Heart right ventricle (tissue), 16 donors: ENCODE measurements around the gene IGFBP7. TPM values are rescaled to one million over a fixed set of nuclear protein-coding genes. Genes with fewer than 3 reads are reported as not detected.

Experiments
- ATAC-seq, 8 donors: fragments of 200-7000 bp; cut with Tn5 transposase; one replicate each; pipeline ENCODE4 v1.9.1; 2020; ENCODE audit warnings: mild to moderate bottlenecking in 8 of 8, moderate library complexity in 8 of 8, moderate number of reproducible peaks in 1 of 8
- DNase-seq, 2 donors: peaks; one replicate each; pipeline ENCODE4 v3.0.0-alpha.2; 2020
- H3K27ac ChIP-seq, 10 donors: fragments of 200-600 bp; sonication (generic) in 2 of 10; one replicate each; pipeline versions ENCODE4 v1.5.0 to v1.8.0; 2020 to 2022; ENCODE audit warnings: mild to moderate bottlenecking in 3 of 10
- H3K27me3 ChIP-seq, 7 donors: fragments of 200-600 bp; one replicate each; pipeline ENCODE4 v1.8.0; 2021 to 2022; ENCODE audit warnings: mild to moderate bottlenecking in 2 of 7
- H3K36me3 ChIP-seq, 9 donors: fragments of 200-600 bp; sonication (generic) in 1 of 9; one replicate each; pipeline versions ENCODE4 v1.5.0 to v1.8.0; 2020 to 2022; ENCODE audit warnings: mild to moderate bottlenecking in 2 of 9
- H3K4me1 ChIP-seq, 9 donors: fragments of 200-600 bp; sonication (generic) in 1 of 9; one replicate each; pipeline versions ENCODE4 v1.5.0 to v1.8.0; 2020 to 2022; ENCODE audit warnings: mild to moderate bottlenecking in 4 of 9
- H3K4me3 ChIP-seq, 10 donors: fragments of 200-600 bp; sonication (generic) in 2 of 10; one replicate each; pipeline versions ENCODE4 v1.5.0 to v1.8.0; 2020 to 2022; ENCODE audit warnings: mild to moderate bottlenecking in 7 of 10, moderate library complexity in 2 of 10
- H3K9me3 ChIP-seq, 11 donors: fragments of 200-600 bp in 10 of 11; sonication (generic) in 2 of 11; one replicate each; pipeline versions ENCODE4 v1.5.0 to v1.8.0; 2013 to 2022; ENCODE audit warnings: mild to moderate bottlenecking in 2 of 11, control low read depth in 1 of 11, moderate library complexity in 1 of 11
- WGBS, 2 donors: extraction: QIAGEN DNeasy Blood & Tissue Kit; methylation state at CpG; one replicate each; pipeline ENCODE4 v1.1.7; 2013; ENCODE audit warnings: inconsistent platforms in 1 of 2; 5-methylcytosine and 5-hydroxymethylcytosine counted together
- intact Hi-C, 10 donors: fragments of 100-400 bp; cut with DNase I; formaldehyde crosslinking; loops; one replicate each; pipeline versions ENCODE4 v1.11.1 to v1.14.2; 2022
- polyA plus RNA-seq, 2 donors: library from polyadenylated mRNA; stranded (reverse); fragments of 200-250 nt; gene quantifications; one replicate each; pipeline ENCODE4 v1.2.3, GENCODE V29; 2013
- total RNA-seq, 10 donors: library from RNA; stranded (reverse); fragmentation: NEBNext Ultra II Directional in 3 of 10; extraction: Animal tissue kit (Norgen Biotek cat#: 25700) in 3 of 10; gene quantifications; one replicate each; pipeline versions ENCODE4 v1.2.1 to v1.2.4, GENCODE V29; 2021 to 2023
- TF ChIP-seq, protein P1 (sequence below), 9 donors: fragments of 200-600 bp; sonication (generic) in 2 of 9; IDR thresholded peaks; one replicate each; pipeline versions ENCODE4 v1.5.0 to v1.8.0; 2021 to 2022; ENCODE audit warnings: antibody characterized with exemption in 9 of 9, mild to moderate bottlenecking in 5 of 9, moderate library complexity in 1 of 9
- donor health status: Arrhythmogenic right ventricular cardiomyopathy.
- donor health status: ischemic (EF 13 %, LVEDD 7.1; RV severe dilation, severe dysfunction).
- donor health status: healthy with polysubstance abuse.
- donor health status: DM: no; HTN: yes; CAD: no.
- donor health status: DM: no; HTN: no; CAD: no.
- donor health status: ischemic (EF 25% LVEDD 6.9; RV normal size, moderate dysfunction).
- donor health status: ischemic (EF 25% LVEDD 5.7; RV mildly dilated, moderate dysfunction).
- donor health status: healthy.
- donor health status: DM: yes; HTN: yes; CAD: no.
- donor health status: Ischemic cardiomyopathy.
- donor health status: ischemic (EF 35%, LVEDD 5.7; RV mildly dilated, moderate dysfunction).
- donor health status: nonischemic (EF 11% LVEDD 7.7; RV severe dilation, severe dysfunction).
- donor health status: DM: yes; HTN: yes; CAD: no.
- donor health status: PGD.
- donor health status: ischemic (EF 29% LVEDD 5.4; RV normal size, mild dysfunction).
- donor health status: nonischemic (EF 23%, LVEDD 6.1; RV moderate dilation, normal function).

The IGFBP7 gene
- total and polyA plus RNA-seq, 12 donors = 498 to 1,251 (median 626) TPM

DNA sequence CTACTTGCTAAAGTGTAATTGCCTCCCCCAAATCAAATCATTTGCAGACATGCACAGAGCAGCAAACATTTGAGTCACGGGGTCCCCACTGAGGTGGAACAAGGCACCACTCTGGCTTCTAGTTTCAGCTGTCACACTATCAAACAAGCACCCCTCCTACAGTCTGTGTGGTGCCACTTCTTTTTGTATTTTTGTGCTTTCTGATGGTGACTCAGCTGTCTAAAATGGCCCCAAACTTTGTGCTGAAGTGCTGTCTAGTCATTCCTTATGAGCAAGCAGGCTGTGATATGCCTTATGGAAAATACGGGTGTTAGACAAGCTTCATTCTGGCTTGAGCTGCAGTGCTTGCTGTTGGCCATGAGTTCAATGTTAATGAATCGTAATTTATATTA, 15.4 kb downstream of the IGFBP7 start:
- Histone ChIP-seq H3K4me3 (no peak overlapping the region), H3K27me3 (no peaks in the 10 kb centered on the region), H3K4me1 (peaks cover 32 to 100% (median 98%) of the 10 kb centered on the region in 9 donors), H3K36me3 (peaks cover 0 to 24% (median 0%) of the 10 kb centered on the region in 9 donors), H3K9me3 (no peaks in the 10 kb centered on the region), H3K27ac (peak overlapping the region; percentile 24 to 100 (median 53))
- TF ChIP-seq, protein P1, sequence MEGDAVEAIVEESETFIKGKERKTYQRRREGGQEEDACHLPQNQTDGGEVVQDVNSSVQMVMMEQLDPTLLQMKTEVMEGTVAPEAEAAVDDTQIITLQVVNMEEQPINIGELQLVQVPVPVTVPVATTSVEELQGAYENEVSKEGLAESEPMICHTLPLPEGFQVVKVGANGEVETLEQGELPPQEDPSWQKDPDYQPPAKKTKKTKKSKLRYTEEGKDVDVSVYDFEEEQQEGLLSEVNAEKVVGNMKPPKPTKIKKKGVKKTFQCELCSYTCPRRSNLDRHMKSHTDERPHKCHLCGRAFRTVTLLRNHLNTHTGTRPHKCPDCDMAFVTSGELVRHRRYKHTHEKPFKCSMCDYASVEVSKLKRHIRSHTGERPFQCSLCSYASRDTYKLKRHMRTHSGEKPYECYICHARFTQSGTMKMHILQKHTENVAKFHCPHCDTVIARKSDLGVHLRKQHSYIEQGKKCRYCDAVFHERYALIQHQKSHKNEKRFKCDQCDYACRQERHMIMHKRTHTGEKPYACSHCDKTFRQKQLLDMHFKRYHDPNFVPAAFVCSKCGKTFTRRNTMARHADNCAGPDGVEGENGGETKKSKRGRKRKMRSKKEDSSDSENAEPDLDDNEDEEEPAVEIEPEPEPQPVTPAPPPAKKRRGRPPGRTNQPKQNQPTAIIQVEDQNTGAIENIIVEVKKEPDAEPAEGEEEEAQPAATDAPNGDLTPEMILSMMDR (IDR thresholded peaks at IDR 0.05) = no peak
- WGBS, 2 donors = 69 to 73% methylated on average over 3 of the region's 3 CpGs
- ATAC-seq (peak in 2 of 8 donors; percentile 3 to 21), DNase-seq (no peak)
- intact Hi-C loops = loop anchor here in 1 of 10 donors (5.0 kb wide), 1 partner anchor 48 kb away; no protein-coding TSS in a partner anchor

DNA sequence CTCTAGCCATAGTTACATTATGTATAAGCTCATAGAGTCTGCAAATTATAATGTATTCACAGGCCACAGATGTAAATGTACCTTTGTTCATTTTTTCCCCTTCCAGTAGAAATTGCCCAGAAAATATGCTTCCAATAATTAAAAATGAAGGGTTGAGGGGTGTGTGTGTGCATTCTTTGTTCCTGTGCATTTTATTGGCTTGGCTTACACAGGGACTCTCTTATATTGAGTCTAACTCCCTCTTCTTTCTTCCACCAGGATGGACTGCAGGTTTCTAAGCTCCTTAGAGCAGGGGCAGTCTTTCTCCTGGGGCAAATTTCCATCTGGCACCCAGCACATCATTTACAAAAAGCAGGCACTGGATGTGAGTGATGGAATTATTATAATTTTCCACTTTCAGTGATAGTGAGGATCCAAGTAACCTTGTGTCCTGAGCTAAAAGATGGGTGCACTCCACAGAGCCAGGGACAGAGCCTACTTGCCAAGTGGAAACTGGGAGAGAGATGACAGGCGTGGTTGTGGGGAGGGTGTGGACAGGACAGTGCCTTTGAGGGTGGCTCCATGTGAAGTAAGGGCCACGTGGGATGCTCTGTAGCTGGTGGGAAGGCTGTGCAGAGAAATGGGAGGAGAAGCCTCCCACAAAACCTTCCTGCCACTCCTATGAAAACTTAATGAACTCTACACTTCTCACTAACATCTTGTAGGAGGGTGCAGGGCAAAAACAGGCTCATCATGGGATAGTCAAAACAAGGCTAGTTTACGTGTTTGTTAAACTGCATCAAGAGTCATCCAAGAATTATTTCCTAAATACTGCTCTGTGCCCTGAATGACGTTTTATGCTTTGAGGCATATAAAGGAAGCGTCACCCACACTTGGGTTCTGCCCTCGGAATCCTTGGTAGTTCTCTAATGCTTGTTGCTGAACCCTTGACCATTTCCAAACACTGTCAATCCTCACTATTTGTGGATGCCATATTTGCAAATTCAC, 16.0 kb downstream of the IGFBP7 start:
- peak overlapping the region; percentile 24 to 100 (median 53) for H3K27ac ChIP-seq
- WGBS, 2 donors = 38 to 43% methylated on average over 6 of the region's 6 CpGs
- ATAC-seq (peak; percentile 78 to 96 (median 88)), DNase-seq (peak; percentile 33 to 41)
- intact Hi-C loops = no loop called here
- TF ChIP-seq, protein P1 (IDR thresholded peaks at IDR 0.05) = no peak
- no peak overlapping the region for H3K4me3 ChIP-seq
- H3K27me3 ChIP-seq = no peaks in the 10 kb centered on the region
- no peaks in the 10 kb centered on the region for H3K9me3 ChIP-seq
- H3K4me1 ChIP-seq = peaks cover 32 to 100% (median 97%) of the 10 kb centered on the region in 9 donors
- peaks cover 0 to 28% (median 0%) of the 10 kb centered on the region in 9 donors for H3K36me3 ChIP-seq

DNA sequence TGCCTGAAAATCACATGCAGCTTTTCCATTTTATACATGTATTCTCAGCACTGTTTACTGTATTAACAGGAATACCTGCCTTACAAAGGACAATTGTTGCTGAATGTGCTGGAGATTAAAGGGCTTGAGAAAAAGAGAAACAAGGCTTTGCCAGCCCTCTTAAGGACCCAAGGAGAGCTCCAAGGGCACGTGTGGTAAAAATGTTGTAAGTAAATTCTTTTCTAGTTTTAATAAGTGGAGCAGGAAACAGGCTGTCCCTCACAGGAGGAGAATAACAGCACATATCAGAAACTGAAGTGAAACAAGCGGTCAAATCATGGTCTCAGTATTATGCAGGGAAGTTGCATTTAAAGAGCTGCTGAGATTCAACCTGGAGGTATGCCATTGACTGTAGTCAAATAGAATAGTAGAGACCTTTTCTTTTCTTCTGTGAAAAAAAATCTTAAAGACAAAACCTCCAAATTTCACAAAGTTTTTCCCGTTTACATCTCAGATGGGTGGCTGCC, 18.5 kb downstream of the IGFBP7 start:
- peaks cover 0 to 45% (median 0%) of the 10 kb centered on the region in 9 donors for H3K36me3 ChIP-seq
- DNase-seq (no peak), ATAC-seq (no peak)
- no peaks in the 10 kb centered on the region for H3K9me3 ChIP-seq
- H3K4me3 ChIP-seq = no peak overlapping the region
- peaks cover 21 to 91% (median 78%) of the 10 kb centered on the region in 9 donors for H3K4me1 ChIP-seq
- peak overlapping the region in 9 of 10 donors; percentile 25 to 100 (median 54) for H3K27ac ChIP-seq
- intact Hi-C loops = no loop called here
- 13 to 24% methylated on average over 3 of the region's 3 CpGs for WGBS, 2 donors
- H3K27me3 ChIP-seq = no peaks in the 10 kb centered on the region
- TF ChIP-seq, protein P1 (IDR thresholded peaks at IDR 0.05) = no peak

DNA sequence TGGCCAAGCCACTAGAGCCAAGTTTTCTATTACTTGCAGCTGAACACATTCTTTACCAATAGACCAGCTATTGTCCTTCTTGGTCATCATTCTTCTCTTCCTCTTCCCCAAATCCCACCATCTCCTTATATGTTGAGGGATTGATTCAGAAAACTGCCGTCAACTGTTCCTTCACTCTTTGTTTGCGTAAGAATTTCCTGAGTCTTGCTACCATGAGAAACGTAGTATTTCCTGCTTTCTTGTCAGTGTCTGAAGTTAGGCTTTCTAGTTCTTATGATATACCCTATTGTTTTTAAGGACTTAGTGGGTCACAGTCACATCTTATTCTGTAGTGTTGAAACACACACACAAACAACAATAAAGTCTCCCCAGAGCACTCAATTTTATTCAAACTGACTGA, 20.1 kb downstream of the IGFBP7 start:
- ATAC-seq = no peak
- H3K27me3 ChIP-seq = no peaks in the 10 kb centered on the region
- TF ChIP-seq, protein P1 (IDR thresholded peaks at IDR 0.05) = no peak
- peaks cover 18 to 91% (median 75%) of the 10 kb centered on the region in 9 donors for H3K4me1 ChIP-seq
- DNase-seq = no peak
- no peak overlapping the region for H3K4me3 ChIP-seq
- intact Hi-C loops = no loop called here
- 51 to 75% methylated on average over 3 of the region's 3 CpGs for WGBS, 2 donors
- H3K9me3 ChIP-seq = no peaks in the 10 kb centered on the region
- H3K36me3 ChIP-seq = peaks cover 0 to 45% (median 0%) of the 10 kb centered on the region in 9 donors
- H3K27ac ChIP-seq = peak overlapping the region in 9 of 10 donors; percentile 17 to 100 (median 57)
